Measurements from ENCODE around the gene FASTKD2.

DNA sequence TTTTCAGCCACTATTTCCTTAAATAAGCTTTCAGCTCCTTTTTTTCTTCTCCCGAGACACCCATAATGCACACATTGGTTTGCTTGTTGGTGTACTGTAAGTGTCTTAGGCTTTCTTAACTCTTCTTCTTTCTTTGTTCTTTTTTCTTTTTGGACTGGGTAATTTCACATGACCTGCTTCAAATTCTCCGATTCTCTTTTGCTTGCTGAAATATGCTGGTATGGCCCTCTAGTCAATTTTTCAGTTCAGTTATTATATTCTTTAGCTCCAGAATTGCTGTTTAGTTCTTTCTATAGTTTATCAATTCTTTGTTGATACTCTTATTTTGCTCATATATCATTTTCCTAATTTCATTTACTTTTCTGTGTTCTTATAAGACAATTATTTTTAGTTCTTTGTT lies 15.3 kb downstream of the FASTKD2 start:
- TF ChIP-seq ZFP37 (tag by site-specific recombination; IDR thresholded peaks at IDR 0.05) (no peak), KLF16 (tag by site-specific recombination; IDR thresholded peaks at IDR 0.05) (no peak), ZNF701 (tag by site-specific recombination; IDR thresholded peaks at IDR 0.05) (no peak), ZNF121 (tag by site-specific recombination; IDR thresholded peaks at IDR 0.05) (no peak), ZBTB1 (tag by site-specific recombination; IDR thresholded peaks at IDR 0.05) (no peak), TCF7L2 (IDR thresholded peaks at IDR 0.05; ENCODE audit: borderline replicate concordance, low read depth, low read length) (no peak), ZSCAN16 (tag by site-specific recombination; IDR thresholded peaks at IDR 0.05) (no peak), ZNF792 (tag by site-specific recombination; IDR thresholded peaks at IDR 0.05) (no peak), ZNF621 (tag by site-specific recombination; IDR thresholded peaks at IDR 0.05) (no peak), ZNF157 (tag by site-specific recombination; IDR thresholded peaks at IDR 0.05) (no peak)
- TF ChIP-seq, protein P1, sequence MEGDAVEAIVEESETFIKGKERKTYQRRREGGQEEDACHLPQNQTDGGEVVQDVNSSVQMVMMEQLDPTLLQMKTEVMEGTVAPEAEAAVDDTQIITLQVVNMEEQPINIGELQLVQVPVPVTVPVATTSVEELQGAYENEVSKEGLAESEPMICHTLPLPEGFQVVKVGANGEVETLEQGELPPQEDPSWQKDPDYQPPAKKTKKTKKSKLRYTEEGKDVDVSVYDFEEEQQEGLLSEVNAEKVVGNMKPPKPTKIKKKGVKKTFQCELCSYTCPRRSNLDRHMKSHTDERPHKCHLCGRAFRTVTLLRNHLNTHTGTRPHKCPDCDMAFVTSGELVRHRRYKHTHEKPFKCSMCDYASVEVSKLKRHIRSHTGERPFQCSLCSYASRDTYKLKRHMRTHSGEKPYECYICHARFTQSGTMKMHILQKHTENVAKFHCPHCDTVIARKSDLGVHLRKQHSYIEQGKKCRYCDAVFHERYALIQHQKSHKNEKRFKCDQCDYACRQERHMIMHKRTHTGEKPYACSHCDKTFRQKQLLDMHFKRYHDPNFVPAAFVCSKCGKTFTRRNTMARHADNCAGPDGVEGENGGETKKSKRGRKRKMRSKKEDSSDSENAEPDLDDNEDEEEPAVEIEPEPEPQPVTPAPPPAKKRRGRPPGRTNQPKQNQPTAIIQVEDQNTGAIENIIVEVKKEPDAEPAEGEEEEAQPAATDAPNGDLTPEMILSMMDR (tag by site-specific recombination; IDR thresholded peaks at IDR 0.05): no peak
